GM12891 (cell line): Measurements from ENCODE around the gene AHCYL1.

Experiments
- PAX5 ChIP-seq: IDR thresholded peaks from 2 replicates; pipeline ENCODE4 v1.6.1; 2011; ENCODE audit warnings: low read length, moderate library complexity, mild to moderate bottlenecking; ENCODE audit not compliant: insufficient read depth, severe bottlenecking
- POLR2A ChIP-seq: IDR thresholded peaks from 2 replicates; pipeline ENCODE4 v1.6.1; 2011; ENCODE audit warnings: low read depth, low read length, control low read depth
- POLR2AphosphoS5 ChIP-seq: IDR thresholded peaks from 2 replicates; pipeline ENCODE4 v1.6.1; 2011; ENCODE audit warnings: low read depth, low read length, control low read depth
- TAF1 ChIP-seq: IDR thresholded peaks from 2 replicates; pipeline ENCODE4 v1.6.1; 2011; ENCODE audit warnings: low read depth, low read length, control low read depth

GRCh38 chr1:109935451-109935900, 49.1 kb upstream of the AHCYL1 start:
- TF ChIP-seq POLR2A (no peak), POLR2AphosphoS5 (no peak), TAF1 (no peak), PAX5 (no peak)
